Measurements from ENCODE around the gene ARHGAP9.

- TF ChIP-seq CTCF (conservative IDR thresholded peaks at IDR 0.05; ENCODE audit: low read length) (no peak), EZH2phosphoT487 (IDR thresholded peaks at IDR 0.05; ENCODE audit: borderline replicate concordance) (no peak)
These were observed 39.9 kb downstream of the ARHGAP9 start for GRCh38 chr12:57439762-57440266.

Measured in Loucy (cell line).